IMR-90 (cell line): ENCODE measurements around the gene DBF4B. TPM values are rescaled to one million over a fixed set of nuclear protein-coding genes. Genes with fewer than 3 reads are reported as not detected.

Experiments used
- ATAC-seq: fragments of 200-7000 bp; cut with Tn5 transposase; 2 replicates; pipeline ENCODE4 v1.9.1; 2020; ENCODE audit warnings: low read depth, mild to moderate bottlenecking, moderate library complexity
- BruUV-seq: library from RNA; stranded (reverse); fragments of 400-500 nt; replicated peaks from 2 replicates; lab custom pipeline; 2021; lab: Mats Ljungman, UMichigan
- CTCF ChIA-PET: fragments of 300-600 bp; formaldehyde crosslinking; extraction: SDS; loops from one replicate; lab custom pipeline; 2021; ENCODE audit warnings: antibody characterized with exemption; lab: Yijun Ruan, JAX
- POLR2A ChIA-PET: fragments of 300-600 bp; sonication (Branson Sonifier 250); formaldehyde crosslinking; loops from one replicate; lab custom pipeline; 2022; ENCODE audit warnings: antibody characterized with exemption; ENCODE audit not compliant: unreplicated experiment; lab: Charles Lee
- DNase-seq: peaks from one replicate; pipeline ENCODE4 v3.0.0; 2013
- H2AFZ ChIP-seq: replicated peaks from 2 replicates; pipeline ENCODE3; 2013; ENCODE audit warnings: low read length, mild to moderate bottlenecking; ENCODE audit not compliant: poor library complexity
- H2AK5ac ChIP-seq: 2 replicates; pipeline ENCODE4 v1.6.1; 2013; ENCODE audit warnings: low read depth, low read length, inconsistent platforms
- H2AK9ac ChIP-seq: replicated peaks from 2 replicates; pipeline ENCODE3; 2013; ENCODE audit warnings: mild to moderate bottlenecking, low read depth, low read length, moderate library complexity; ENCODE audit not compliant: poor library complexity
- H2BK120ac ChIP-seq: 2 replicates; pipeline ENCODE4 v1.6.1; 2013; ENCODE audit warnings: low read depth, low read length, inconsistent platforms
- H2BK15ac ChIP-seq: 3 replicates; pipeline ENCODE4 v1.6.1; 2013; ENCODE audit warnings: low read depth, low read length, inconsistent platforms
- H2BK20ac ChIP-seq: 2 replicates; pipeline ENCODE4 v1.6.1; 2013; ENCODE audit warnings: low read depth, mild to moderate bottlenecking, inconsistent platforms, low read length, moderate library complexity
- H2BK5ac ChIP-seq: 2 replicates; pipeline ENCODE4 v1.6.1; 2013; ENCODE audit warnings: mild to moderate bottlenecking, low read depth, low read length, inconsistent platforms; ENCODE audit not compliant: poor library complexity, severe bottlenecking
- H3K14ac ChIP-seq: replicated peaks from 2 replicates; pipeline ENCODE4 v1.6.1; 2013; ENCODE audit warnings: low read depth, low read length, inconsistent platforms
- H3K18ac ChIP-seq: 2 replicates; pipeline ENCODE4 v1.6.1; 2013; ENCODE audit warnings: low read depth, low read length, control low read depth
- H3K23ac ChIP-seq: 2 replicates; pipeline ENCODE4 v1.6.1; 2013; ENCODE audit warnings: low read depth, low read length, inconsistent platforms
- H3K27ac ChIP-seq: 2 replicates; pipeline ENCODE4 v1.5.1; 2013; ENCODE audit warnings: mild to moderate bottlenecking, control low read depth, low read length; ENCODE audit not compliant: insufficient read depth
- H3K27me3 ChIP-seq: 2 replicates; pipeline ENCODE4 v1.6.1; 2013; ENCODE audit warnings: low read length; ENCODE audit not compliant: control insufficient read depth, insufficient read depth
- H3K36me3 ChIP-seq: 2 replicates; pipeline ENCODE4 v1.6.1; 2013; ENCODE audit warnings: low read length, mixed read lengths; ENCODE audit not compliant: control insufficient read depth, insufficient read depth
- H3K4ac ChIP-seq: 2 replicates; pipeline ENCODE4 v1.6.1; 2013; ENCODE audit warnings: low read depth, low read length, inconsistent platforms
- H3K4me1 ChIP-seq: 2 replicates; pipeline ENCODE4 v1.6.1; 2013; ENCODE audit warnings: low read length, mixed read lengths; ENCODE audit not compliant: control insufficient read depth, insufficient read depth
- H3K4me2 ChIP-seq: 2 replicates; pipeline ENCODE4 v1.6.1; 2013; ENCODE audit warnings: low read depth, mild to moderate bottlenecking, control low read depth, low read length, moderate library complexity
- H3K4me3 ChIP-seq: 2 replicates; pipeline ENCODE4 v1.5.1; 2013; ENCODE audit warnings: low read depth, mild to moderate bottlenecking, control low read depth, low read length, moderate library complexity; ENCODE audit not compliant: insufficient read depth
- H3K56ac ChIP-seq: 2 replicates; pipeline ENCODE4 v1.6.1; 2013; ENCODE audit warnings: low read length, inconsistent platforms; ENCODE audit not compliant: insufficient read depth; ENCODE audit errors: extremely low read depth
- H3K79me1 ChIP-seq, 2 experiments: 2 replicates each; pipeline ENCODE4 v1.6.1; 2013; ENCODE audit warnings: low read length in 2 of 2, inconsistent platforms in 1 of 2, low read depth in 1 of 2
- H3K9ac ChIP-seq: 2 replicates; pipeline ENCODE4 v1.6.1; 2013; ENCODE audit warnings: low read depth, low read length, control low read depth
- H3K9me1 ChIP-seq: 2 replicates; pipeline ENCODE4 v1.6.1; 2013; ENCODE audit warnings: low read length, inconsistent platforms; ENCODE audit not compliant: insufficient read depth
- H3K9me3 ChIP-seq: 2 replicates; pipeline ENCODE4 v1.6.1; 2013; ENCODE audit warnings: low read length; ENCODE audit not compliant: control insufficient read depth, insufficient read depth
- H4K20me1 ChIP-seq: 2 replicates; pipeline ENCODE4 v1.6.1; 2013; ENCODE audit warnings: low read length, inconsistent platforms; ENCODE audit not compliant: insufficient read depth
- H4K5ac ChIP-seq: 2 replicates; pipeline ENCODE4 v1.6.1; 2013; ENCODE audit warnings: mild to moderate bottlenecking, low read depth, low read length, control low read depth
- H4K8ac ChIP-seq, 2 experiments: 2 replicates each; pipeline ENCODE4 v1.6.1; 2013; ENCODE audit warnings: low read depth in 2 of 2, low read length in 2 of 2, control low read depth in 1 of 2, inconsistent platforms in 1 of 2
- H4K91ac ChIP-seq: 2 replicates; pipeline ENCODE4 v1.6.1; 2013; ENCODE audit warnings: low read depth, low read length, inconsistent platforms; ENCODE audit not compliant: insufficient read depth
- MAZ ChIP-seq: IDR thresholded peaks from 2 replicates; pipeline ENCODE4 v1.6.1; 2012; ENCODE audit warnings: low read depth, mild to moderate bottlenecking, low read length, improper control_type of control experiment, moderate library complexity, borderline replicate concordance
- RCOR1 ChIP-seq: IDR thresholded peaks from 2 replicates; pipeline ENCODE4 v1.6.1; 2012; ENCODE audit warnings: mild to moderate bottlenecking, low read length, improper control_type of control experiment; ENCODE audit not compliant: insufficient replicate concordance
- WGBS, 2 experiments: methylation state at CpG; one replicate each; pipeline versions ENCODE4 v1.1.5 to v1.1.7; 2013; ENCODE audit warnings: missing lambda C conversion rate in 2 of 2; ENCODE audit not compliant: insufficient read length in 1 of 2; ENCODE audit errors: extremely low coverage in 2 of 2; 5-methylcytosine and 5-hydroxymethylcytosine counted together
- dilution Hi-C: fragments of 300-500 bp; cut with HindIII; formaldehyde crosslinking; loops from one replicate; pipeline ENCODE4 v1.14.3; 2018; ENCODE audit warnings: low sequenced_read_pairs; ENCODE audit not compliant: unreplicated experiment
- in situ Hi-C: fragments of 300-500 bp; cut with MboI; formaldehyde crosslinking; loops from 3 replicates; pipeline ENCODE4 v1.14.3; 2019; ENCODE audit warnings: low sequenced_read_pairs, inconsistent platforms, mixed read lengths
- intact Hi-C: fragments of 100-400 bp; cut with micrococcal nuclease; formaldehyde crosslinking; loops from 2 replicates; pipeline ENCODE4 v1.10.0; 2022
- polyA plus RNA-seq, 3 experiments: library from polyadenylated mRNA; depleted of rRNA; stranded (reverse); fragments of >200 nt; gene quantifications; 2 replicates each; pipeline ENCODE4 v1.2.3, GENCODE V29; 2012; ENCODE audit warnings: low replicate concordance in 1 of 3
- total RNA-seq: library from RNA; depleted of rRNA; stranded (reverse); fragments of >200 nt; gene quantifications from 2 replicates; pipeline ENCODE4 v1.2.3, GENCODE V29; 2012

Gene DBF4B
- total and polyA plus RNA-seq, 2 of the 4 experiments (the other 2 are of a cell fraction) = 3.6 to 10.2 TPM

- H3K9me3 ChIP-seq = no peaks in the 10 kb centered on the region
- peaks cover 14 to 62% of the 10 kb centered on the region in 2 experiments for H3K79me1 ChIP-seq
- H3K23ac ChIP-seq = peak overlapping the region; percentile 92; the same call in 1 of the 2 replicates
- no TSS peak for BruUV-seq
- dilution Hi-C loops (no loop called here), intact Hi-C loops (loop anchor here (2.0 kb wide), 1 partner anchor 25 kb away; no protein-coding TSS in a partner anchor), in situ Hi-C loops (no loop called here)
- peak overlapping the region; percentile 64 for H2BK5ac ChIP-seq
- peak overlapping the region; percentile 68 for H2BK20ac ChIP-seq
- DNase-seq (no peak), ATAC-seq (no peak; the same call in none of the 2 replicates)
- H3K4ac ChIP-seq = peak overlapping the region; percentile 90
- H3K36me3 ChIP-seq = peaks cover 5% of the 10 kb centered on the region
- peaks cover 26% of the 10 kb centered on the region for H3K4me1 ChIP-seq
- POLR2A ChIA-PET = no interaction called here
- no peak overlapping the region for H3K9ac ChIP-seq
- peak overlapping the region; percentile 15 for H3K4me2 ChIP-seq
- peaks cover 8% of the 10 kb centered on the region for H4K20me1 ChIP-seq
- CTCF ChIA-PET = interaction anchor here (1.0 to 2.0 kb wide), 2 partner anchors 16 to 38 kb away, joined by 3 to 9 read pairs; no protein-coding TSS in a partner anchor
- TF ChIP-seq RCOR1 (peak; percentile 3), MAZ (no peak)
- peak overlapping the region; percentile 22 to 86; a peak in 2 of 4 replicates for H4K8ac ChIP-seq
- peaks cover 17% of the 10 kb centered on the region for H3K9me1 ChIP-seq
- no peak overlapping the region for H3K4me3 ChIP-seq
- peak overlapping the region; percentile 77; the same call in 1 of the 2 replicates for H4K91ac ChIP-seq
- peak overlapping the region; percentile 23; the same call in 1 of the 2 replicates for H3K56ac ChIP-seq
- peak overlapping the region; percentile 88 for H3K14ac ChIP-seq
- H2BK15ac ChIP-seq = peak overlapping the region; percentile 52; the same call in 1 of the 3 replicates
- peak overlapping the region; percentile 33 for H3K18ac ChIP-seq
- 8% methylated on average over 2 of the region's 9 CpGs; no CpG with 5 or more reads in 1 of the 2 experiments for WGBS, 2 experiments
- H2AK9ac ChIP-seq = no peak overlapping the region
- H3K27me3 ChIP-seq = no peaks in the 10 kb centered on the region
- peak overlapping the region; percentile 74; the same call in 1 of the 2 replicates for H2BK120ac ChIP-seq
- peak overlapping the region; percentile 78 for H3K27ac ChIP-seq
- peak overlapping the region; percentile 40 for H4K5ac ChIP-seq
- H2AK5ac ChIP-seq = peak overlapping the region; percentile 93
- no peak overlapping the region for H2AFZ ChIP-seq
Observed at GRCh38 chr17:44795421-44795820, 87.0 kb downstream of the DBF4B start.
